Rectal smooth muscle tissue (tissue), 1 donor: Measurements from ENCODE around the gene DCDC1.

Source experiments
- H3K27ac ChIP-seq: one replicate; pipeline ENCODE4 v1.7.0; 2013; ENCODE audit warnings: low read depth, low read length, inconsistent platforms
- H3K27me3 ChIP-seq: one replicate; pipeline ENCODE4 v1.7.0; 2013; ENCODE audit warnings: low read length; ENCODE audit not compliant: control insufficient read depth, insufficient read depth
- H3K36me3 ChIP-seq: one replicate; pipeline ENCODE4 v1.7.0; 2013; ENCODE audit warnings: low read length; ENCODE audit not compliant: control insufficient read depth, insufficient read depth
- H3K4me1 ChIP-seq: one replicate; pipeline ENCODE4 v1.7.0; 2013; ENCODE audit warnings: low read length; ENCODE audit not compliant: control insufficient read depth, insufficient read depth
- H3K4me3 ChIP-seq: one replicate; pipeline ENCODE4 v1.7.0; 2013; ENCODE audit warnings: low read length
- H3K9ac ChIP-seq: one replicate; pipeline ENCODE4 v1.7.0; 2013; ENCODE audit warnings: low read length

The DCDC1 gene

GRCh38 chr11:31383116-31383515, 13.6 kb upstream of the DCDC1 start:
- Histone ChIP-seq H3K4me1 (no peaks in the 10 kb centered on the region), H3K27ac (no peak overlapping the region), H3K4me3 (no peak overlapping the region), H3K27me3 (no peaks in the 10 kb centered on the region), H3K36me3 (no peaks in the 10 kb centered on the region), H3K9ac (no peak overlapping the region)

- Histone ChIP-seq H3K9ac (no peak overlapping the region), H3K27me3 (no peaks in the 10 kb centered on the region), H3K27ac (no peak overlapping the region), H3K4me3 (no peak overlapping the region), H3K36me3 (no peaks in the 10 kb centered on the region), H3K4me1 (no peaks in the 10 kb centered on the region)
Measured at GRCh38 chr11:31375879-31376278, 6.3 kb upstream of the DCDC1 start.

- H3K9ac ChIP-seq: no peak overlapping the region
- H3K27ac ChIP-seq: no peak overlapping the region
- no peaks in the 10 kb centered on the region for H3K27me3 ChIP-seq
- H3K4me1 ChIP-seq: no peaks in the 10 kb centered on the region
- no peak overlapping the region for H3K4me3 ChIP-seq
- H3K36me3 ChIP-seq: no peaks in the 10 kb centered on the region
Measured at GRCh38 chr11:31366795-31367194, 2.7 kb downstream of the DCDC1 start.

- H3K36me3 ChIP-seq: no peaks in the 10 kb centered on the region
- H3K27me3 ChIP-seq: no peaks in the 10 kb centered on the region
- no peak overlapping the region for H3K9ac ChIP-seq
- no peaks in the 10 kb centered on the region for H3K4me1 ChIP-seq
- H3K4me3 ChIP-seq: no peak overlapping the region
- H3K27ac ChIP-seq: no peak overlapping the region
Measured at GRCh38 chr11:31361743-31362142, 7.8 kb downstream of the DCDC1 start.

DNA sequence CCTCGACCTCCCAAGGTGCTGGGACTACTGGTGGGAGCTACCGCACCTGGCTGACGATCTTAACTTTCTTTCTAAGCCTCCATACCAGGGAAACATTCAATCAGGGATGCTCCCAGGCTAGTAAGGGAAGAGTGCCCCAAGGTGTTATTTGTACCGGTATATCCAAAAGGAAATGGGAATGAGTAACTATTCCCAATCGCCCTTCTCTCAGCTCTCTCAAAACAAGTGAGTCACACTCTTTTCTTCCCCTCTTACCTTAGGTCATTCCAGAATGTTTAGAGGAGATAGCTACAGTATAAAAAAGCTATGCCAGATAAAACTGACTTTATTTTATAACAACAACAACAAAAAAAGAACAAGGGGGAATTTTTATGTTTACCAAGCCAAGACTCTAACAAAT, 13.7 kb downstream of the DCDC1 start:
- Histone ChIP-seq H3K9ac (no peak overlapping the region), H3K4me1 (no peaks in the 10 kb centered on the region), H3K36me3 (no peaks in the 10 kb centered on the region), H3K4me3 (no peak overlapping the region), H3K27me3 (no peaks in the 10 kb centered on the region), H3K27ac (no peak overlapping the region)

- H3K27ac ChIP-seq: no peak overlapping the region
- H3K27me3 ChIP-seq: no peaks in the 10 kb centered on the region
- no peaks in the 10 kb centered on the region for H3K4me1 ChIP-seq
- no peaks in the 10 kb centered on the region for H3K36me3 ChIP-seq
- no peak overlapping the region for H3K4me3 ChIP-seq
- no peak overlapping the region for H3K9ac ChIP-seq
Measured at GRCh38 chr11:31355131-31355530, 14.4 kb downstream of the DCDC1 start.

- Histone ChIP-seq H3K36me3 (no peaks in the 10 kb centered on the region), H3K4me1 (no peaks in the 10 kb centered on the region), H3K27me3 (peaks cover 2% of the 10 kb centered on the region), H3K9ac (no peak overlapping the region), H3K27ac (no peak overlapping the region), H3K4me3 (no peak overlapping the region)
Measured at GRCh38 chr11:31351168-31351567, 18.4 kb downstream of the DCDC1 start.

DNA sequence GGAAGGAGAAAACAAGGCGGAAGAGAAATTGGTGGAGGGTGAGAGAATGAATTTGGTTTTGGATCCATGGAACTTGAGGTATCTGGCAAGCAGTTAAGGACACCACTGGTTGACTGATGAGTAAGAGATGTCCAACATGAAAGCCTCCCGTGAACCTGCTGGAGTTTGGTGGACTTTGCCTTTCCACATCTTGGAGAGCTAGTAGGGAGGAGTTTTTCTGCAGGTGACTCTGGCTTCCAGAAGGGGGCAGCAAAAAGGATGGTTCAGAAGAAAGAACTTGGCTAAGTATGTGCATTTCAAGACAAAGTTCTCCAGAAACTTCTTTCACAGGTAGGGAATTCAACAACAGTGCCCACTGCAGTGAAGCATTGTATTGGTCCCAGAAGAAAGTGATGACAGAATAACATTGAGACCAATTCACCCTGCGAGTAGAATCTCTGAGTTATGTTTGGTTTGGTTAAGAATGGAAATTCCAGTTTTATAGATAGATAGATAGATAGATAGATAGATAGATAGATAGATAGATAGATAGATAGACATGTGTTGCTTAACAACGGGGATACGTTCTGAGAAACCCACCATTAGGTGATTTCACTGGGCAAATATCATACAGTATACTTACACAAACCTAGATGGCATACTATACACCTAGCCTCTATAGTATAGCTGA, 28.5 kb downstream of the DCDC1 start:
- H3K4me1 ChIP-seq: no peaks in the 10 kb centered on the region

DNA sequence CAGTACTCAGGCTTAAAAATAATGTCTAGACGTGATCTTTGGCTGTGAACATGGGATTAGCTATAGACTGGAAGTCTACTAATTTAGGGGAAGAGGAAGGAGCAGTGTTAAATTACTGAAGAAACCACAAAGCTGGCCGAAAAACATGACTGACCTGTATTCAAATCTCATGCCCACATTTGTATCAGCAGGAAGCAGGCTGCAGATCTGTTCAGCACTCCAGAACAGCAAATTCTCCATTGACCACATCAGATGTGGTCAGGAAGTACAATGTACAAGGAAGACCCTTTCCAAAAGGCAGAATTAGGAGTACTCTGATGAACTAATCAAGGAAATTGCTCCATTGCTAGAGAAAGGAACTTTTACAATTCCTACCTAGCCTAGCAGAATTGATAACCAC, 31.7 kb downstream of the DCDC1 start:
- H3K9ac ChIP-seq: no peak overlapping the region
- no peaks in the 10 kb centered on the region for H3K27me3 ChIP-seq
- no peak overlapping the region for H3K4me3 ChIP-seq
- H3K27ac ChIP-seq: no peak overlapping the region
- H3K4me1 ChIP-seq: no peaks in the 10 kb centered on the region
- no peaks in the 10 kb centered on the region for H3K36me3 ChIP-seq

More for the DNA sequence above, 28.5 kb downstream of the DCDC1 start:
- no peak overlapping the region for H3K27ac ChIP-seq
- no peak overlapping the region for H3K9ac ChIP-seq
- H3K27me3 ChIP-seq: no peaks in the 10 kb centered on the region
- H3K4me3 ChIP-seq: no peak overlapping the region
- H3K36me3 ChIP-seq: no peaks in the 10 kb centered on the region

DNA sequence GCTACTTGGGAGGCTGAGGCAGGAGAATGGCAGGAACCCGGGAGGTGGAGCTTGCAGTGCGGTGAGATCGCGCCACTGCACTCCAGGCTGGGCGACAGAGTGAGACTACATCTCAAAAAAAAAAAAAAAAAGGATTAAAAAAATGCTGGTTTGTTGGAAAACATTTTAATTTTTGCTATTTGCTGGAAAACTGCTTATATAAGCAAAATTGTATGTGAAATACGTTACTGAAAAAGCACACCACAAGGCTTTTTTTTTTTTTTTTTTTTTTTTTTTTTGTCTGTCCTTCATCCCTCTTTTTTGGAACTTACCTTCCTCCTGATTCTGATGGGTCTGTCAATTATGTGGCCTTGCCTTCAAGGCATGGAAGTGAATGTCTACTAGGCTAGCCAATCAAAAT, 40.8 kb downstream of the DCDC1 start:
- Histone ChIP-seq H3K27ac (no peak overlapping the region), H3K36me3 (no peaks in the 10 kb centered on the region), H3K4me1 (no peaks in the 10 kb centered on the region), H3K27me3 (no peaks in the 10 kb centered on the region), H3K9ac (no peak overlapping the region), H3K4me3 (no peak overlapping the region)

- Histone ChIP-seq H3K36me3 (no peaks in the 10 kb centered on the region), H3K4me3 (no peak overlapping the region), H3K27me3 (no peaks in the 10 kb centered on the region), H3K9ac (no peak overlapping the region), H3K4me1 (no peaks in the 10 kb centered on the region), H3K27ac (no peak overlapping the region)
Measured at GRCh38 chr11:31327417-31327816, 42.1 kb downstream of the DCDC1 start.

GRCh38 chr11:31326470-31327148, 42.9 kb downstream of the DCDC1 start:
- H3K4me1 ChIP-seq: no peaks in the 10 kb centered on the region
- H3K27me3 ChIP-seq: no peaks in the 10 kb centered on the region
- no peak overlapping the region for H3K27ac ChIP-seq
- no peaks in the 10 kb centered on the region for H3K36me3 ChIP-seq
- no peak overlapping the region for H3K9ac ChIP-seq
- H3K4me3 ChIP-seq: no peak overlapping the region

GRCh38 chr11:31325160-31325559, 44.4 kb downstream of the DCDC1 start:
- Histone ChIP-seq H3K4me3 (no peak overlapping the region), H3K27ac (no peak overlapping the region), H3K36me3 (no peaks in the 10 kb centered on the region), H3K4me1 (no peaks in the 10 kb centered on the region), H3K27me3 (no peaks in the 10 kb centered on the region), H3K9ac (no peak overlapping the region)
